Stomach (tissue), 9 donors: Measurements from ENCODE around the gene SF3B4. TPM values are rescaled to one million over a fixed set of nuclear protein-coding genes. Genes with fewer than 3 reads are reported as not detected.

Source experiments
- DNase-seq, 2 donors: peaks; one replicate each; pipeline versions ENCODE4 v3.0.0 to v3.0.0-alpha.2; 2013 to 2019
- H3K27ac ChIP-seq, 5 donors: fragments of 200-600 bp in 4 of 5; sonication (generic) in 4 of 5; one replicate each; pipeline ENCODE4 v1.5.1; 2013 to 2019; ENCODE audit warnings: mild to moderate bottlenecking in 1 of 5, moderate library complexity in 1 of 5
- H3K27me3 ChIP-seq, 3 donors: fragments of 200-600 bp; sonication (generic); one replicate each; pipeline ENCODE4 v1.5.1; 2017 to 2019; ENCODE audit warnings: mixed run types in 1 of 3
- H3K36me3 ChIP-seq, 4 donors: fragments of 200-600 bp; sonication (generic); 1 replicate in 3 of 4; 2 replicates in 1 of 4; pipeline ENCODE4 v1.5.1; 2016 to 2019
- H3K4me1 ChIP-seq, 4 donors: fragments of 200-600 bp; sonication (generic); one replicate each; pipeline ENCODE4 v1.5.1; 2016 to 2019
- H3K4me3 ChIP-seq, 4 donors: fragments of 200-600 bp; sonication (generic) in 3 of 4; one replicate each; pipeline ENCODE4 v1.5.1; 2016 to 2019; ENCODE audit warnings: mild to moderate bottlenecking in 1 of 4
- H3K9me3 ChIP-seq, 4 donors: fragments of 200-600 bp; sonication (generic); one replicate each; pipeline ENCODE4 v1.5.1; 2016 to 2019
- EP300 ChIP-seq: sonication (generic); formaldehyde crosslinking; IDR thresholded peaks from one replicate; pipeline ENCODE4 v1.6.1; 2017; ENCODE audit warnings: antibody characterized with exemption
- POLR2A ChIP-seq, 4 donors: fragments of 450-650 bp; IDR thresholded peaks; one replicate each; pipeline ENCODE4 v1.6.1; 2016; ENCODE audit warnings: antibody characterized with exemption in 4 of 4, control low read depth in 2 of 4, mild to moderate bottlenecking in 1 of 4, moderate library complexity in 1 of 4
- POLR2AphosphoS5 ChIP-seq, 3 donors: sonication (generic); formaldehyde crosslinking; IDR thresholded peaks; one replicate each; pipeline ENCODE4 v1.6.1; 2016; ENCODE audit warnings: antibody characterized with exemption in 3 of 3
- WGBS, 5 donors: extraction: QIAGEN DNeasy Blood & Tissue Kit in 3 of 5; methylation state at CpG; one replicate each; pipeline versions ENCODE4 v1.1.5 to v1.1.7; 2013 to 2018; 5-methylcytosine and 5-hydroxymethylcytosine counted together
- intact Hi-C: fragments of 100-400 bp; cut with DNase I; formaldehyde crosslinking; loops from one replicate; pipeline ENCODE4 v1.15.1; 2023; ENCODE audit warnings: low total_unique reads
- polyA plus RNA-seq, 3 donors: library from polyadenylated mRNA; stranded (reverse); fragments of 200-250 nt; gene quantifications; one replicate each; pipeline ENCODE4 v1.2.3, GENCODE V29; 2013
- total RNA-seq, 5 donors: library from RNA; depleted of rRNA; stranded (reverse); fragments of >200 nt; gene quantifications; one replicate each; pipeline versions ENCODE4 v1.1.0 to v1.2.3, GENCODE V29; 2014 to 2016
- TF ChIP-seq, protein P1 (sequence below), 7 experiments: fragments of 450-650 bp in 4 of 7; fragments of 200-600 bp in 3 of 7; sonication (generic) in 3 of 7; IDR thresholded peaks; one replicate each; pipeline ENCODE4 v1.5.1; 2016 to 2019; ENCODE audit warnings: antibody characterized with exemption in 7 of 7, control low read depth in 2 of 7, mild to moderate bottlenecking in 1 of 7
- donor health status: healthy with polysubstance abuse.
- donor health status: Bipolar disorder and iron deficiency.
- donor health status: healthy.

The SF3B4 gene
- total and polyA plus RNA-seq, 8 donors, result 9.4 to 36.5 (median 26.9) TPM

GRCh38 chr1:149932474-149932873, 4.9 kb upstream of the SF3B4 start:
- no peak for DNase-seq
- no peak overlapping the region for H3K27ac ChIP-seq
- H3K36me3 ChIP-seq, result peaks cover 0 to 37% (median 21%) of the 10 kb centered on the region in 4 donors
- intact Hi-C loops, result no loop called here
- peaks cover 15 to 37% (median 31%) of the 10 kb centered on the region in 4 donors for H3K4me1 ChIP-seq
- no peaks in the 10 kb centered on the region for H3K27me3 ChIP-seq
- no peak for TF ChIP-seq POLR2AphosphoS5 (IDR thresholded peaks at IDR 0.05)
- TF ChIP-seq, protein P1, sequence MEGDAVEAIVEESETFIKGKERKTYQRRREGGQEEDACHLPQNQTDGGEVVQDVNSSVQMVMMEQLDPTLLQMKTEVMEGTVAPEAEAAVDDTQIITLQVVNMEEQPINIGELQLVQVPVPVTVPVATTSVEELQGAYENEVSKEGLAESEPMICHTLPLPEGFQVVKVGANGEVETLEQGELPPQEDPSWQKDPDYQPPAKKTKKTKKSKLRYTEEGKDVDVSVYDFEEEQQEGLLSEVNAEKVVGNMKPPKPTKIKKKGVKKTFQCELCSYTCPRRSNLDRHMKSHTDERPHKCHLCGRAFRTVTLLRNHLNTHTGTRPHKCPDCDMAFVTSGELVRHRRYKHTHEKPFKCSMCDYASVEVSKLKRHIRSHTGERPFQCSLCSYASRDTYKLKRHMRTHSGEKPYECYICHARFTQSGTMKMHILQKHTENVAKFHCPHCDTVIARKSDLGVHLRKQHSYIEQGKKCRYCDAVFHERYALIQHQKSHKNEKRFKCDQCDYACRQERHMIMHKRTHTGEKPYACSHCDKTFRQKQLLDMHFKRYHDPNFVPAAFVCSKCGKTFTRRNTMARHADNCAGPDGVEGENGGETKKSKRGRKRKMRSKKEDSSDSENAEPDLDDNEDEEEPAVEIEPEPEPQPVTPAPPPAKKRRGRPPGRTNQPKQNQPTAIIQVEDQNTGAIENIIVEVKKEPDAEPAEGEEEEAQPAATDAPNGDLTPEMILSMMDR (IDR thresholded peaks at IDR 0.05), result no peak
- TF ChIP-seq EP300, result no peak
- TF ChIP-seq POLR2A (IDR thresholded peaks at IDR 0.05), result no peak
- 94 to 99% (median 96%) methylated on average over 8 of the region's 8 CpGs for WGBS, 5 donors
- no peaks in the 10 kb centered on the region for H3K9me3 ChIP-seq
- H3K4me3 ChIP-seq, result no peak overlapping the region

DNA sequence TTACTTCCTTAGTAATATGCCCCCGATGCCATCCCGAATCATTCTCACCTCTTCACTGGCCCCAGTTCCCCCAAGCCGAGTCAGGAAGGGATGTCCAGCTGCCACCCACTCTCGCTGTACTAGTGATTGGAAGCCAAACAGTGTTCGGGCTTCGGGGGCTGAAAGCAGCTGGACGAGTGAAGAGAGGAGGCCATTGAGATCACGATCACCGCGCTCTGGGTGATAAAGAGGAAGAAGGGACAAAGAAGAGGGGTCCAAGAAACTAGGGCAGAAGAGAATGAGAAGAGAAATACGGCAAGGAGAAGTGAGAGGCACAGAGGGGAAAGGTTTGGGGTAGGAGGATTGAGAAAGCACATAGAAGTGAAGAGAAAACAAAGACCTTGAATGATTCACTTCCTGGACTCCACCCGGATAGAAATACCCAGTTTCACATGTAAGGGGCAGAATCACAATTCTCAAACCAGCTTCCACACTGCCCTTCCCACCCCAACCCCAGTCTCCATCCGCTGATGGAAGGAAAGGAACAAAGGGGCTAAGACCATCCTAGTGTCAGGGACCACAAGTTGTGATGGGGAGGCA, 3.7 kb upstream of the SF3B4 start:
- Histone ChIP-seq H3K4me3 (no peak overlapping the region), H3K36me3 (peaks cover 3 to 41% (median 25%) of the 10 kb centered on the region in 4 donors), H3K9me3 (no peaks in the 10 kb centered on the region), H3K27ac (peak overlapping the region in 1 of 5 donors; percentile 11), H3K27me3 (no peaks in the 10 kb centered on the region), H3K4me1 (peaks cover 16 to 35% (median 28%) of the 10 kb centered on the region in 4 donors)
- TF ChIP-seq EP300 (no peak), POLR2A (IDR thresholded peaks at IDR 0.05) (no peak), POLR2AphosphoS5 (IDR thresholded peaks at IDR 0.05) (no peak)
- intact Hi-C loops, result no loop called here
- 82 to 87% (median 85%) methylated on average over 13 of the region's 13 CpGs for WGBS, 5 donors
- DNase-seq, result no peak

GRCh38 chr1:149929856-149930255, 2.3 kb upstream of the SF3B4 start:
- Histone ChIP-seq H3K27me3 (no peaks in the 10 kb centered on the region), H3K9me3 (no peaks in the 10 kb centered on the region), H3K4me3 (no peak overlapping the region), H3K36me3 (peaks cover 18 to 55% (median 40%) of the 10 kb centered on the region in 4 donors), H3K27ac (peak overlapping the region in 1 of 5 donors; percentile 96), H3K4me1 (peaks cover 16 to 39% (median 31%) of the 10 kb centered on the region in 4 donors)
- 81 to 91% (median 85%) methylated on average over 2 of the region's 2 CpGs for WGBS, 5 donors
- TF ChIP-seq, protein P1 (IDR thresholded peaks at IDR 0.05), result no peak
- no peak for TF ChIP-seq POLR2A (IDR thresholded peaks at IDR 0.05)
- TF ChIP-seq POLR2AphosphoS5 (IDR thresholded peaks at IDR 0.05), result no peak
- no peak for TF ChIP-seq EP300
- intact Hi-C loops, result no loop called here
- DNase-seq, result no peak

DNA sequence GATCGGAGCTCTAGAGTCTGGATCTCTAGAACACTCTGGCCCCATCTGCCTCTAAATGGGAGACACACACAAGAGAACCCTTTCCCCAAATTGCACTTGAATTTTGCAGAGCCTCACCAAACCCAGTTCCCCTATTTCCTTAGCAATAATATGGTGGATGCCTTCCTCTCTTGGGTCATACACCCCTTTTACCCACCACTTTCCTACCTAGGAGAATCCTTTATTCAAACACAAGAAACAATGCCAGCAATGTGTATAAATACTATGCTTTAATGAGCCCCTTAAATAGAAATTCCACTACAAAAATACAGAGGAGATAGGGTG, 760 bp upstream of the SF3B4 start:
- intact Hi-C loops, result no loop called here
- peaks cover 32 to 67% (median 52%) of the 10 kb centered on the region in 4 donors for H3K36me3 ChIP-seq
- H3K27ac ChIP-seq, result peak overlapping the region; percentile 90 to 98 (median 96)

More for the DNA sequence above, 760 bp upstream of the SF3B4 start:
- H3K4me1 ChIP-seq, result peaks cover 16 to 44% (median 35%) of the 10 kb centered on the region in 4 donors
- no peak for TF ChIP-seq EP300
- TF ChIP-seq, protein P1 (IDR thresholded peaks at IDR 0.05), result no peak
- TF ChIP-seq POLR2AphosphoS5 (IDR thresholded peaks at IDR 0.05), result no peak
- TF ChIP-seq POLR2A (IDR thresholded peaks at IDR 0.05), result no peak
- no peaks in the 10 kb centered on the region for H3K9me3 ChIP-seq
- H3K27me3 ChIP-seq, result no peaks in the 10 kb centered on the region
- peak overlapping the region; percentile 65 to 94 (median 94) for H3K4me3 ChIP-seq
- no peak for DNase-seq
- WGBS, 5 donors, result 0 to 10% (median 0%) methylated on average over 1 of the region's 1 CpG
